H1 (cell line): ENCODE measurements around the gene VNN1. TPM values are rescaled to one million over a fixed set of nuclear protein-coding genes. Genes with fewer than 3 reads are reported as not detected.

Source experiments
- CTCF ChIA-PET: fragments of 300-600 bp; sonication (Branson Sonifier 250); formaldehyde crosslinking; loops from one replicate; lab custom pipeline; 2021; ENCODE audit not compliant: partially characterized antibody; lab: Charles Lee
- POLR2A ChIA-PET: fragments of 300-600 bp; sonication (Branson Sonifier 250); formaldehyde crosslinking; loops from one replicate; lab custom pipeline; 2021; ENCODE audit warnings: inconsistent platforms; ENCODE audit not compliant: partially characterized antibody; lab: Charles Lee
- DNase-seq, 2 experiments: peaks; one replicate each; pipeline versions ENCODE4 v3.0.0 to v3.0.0-alpha.2; 2010 to 2022; ENCODE audit warnings: low spot score in 2 of 2, low read depth in 1 of 2, mixed read lengths in 1 of 2
- FAIRE-seq: peaks from 2 replicates; lab custom pipeline; 2011; peaks lifted over from hg19 to GRCh38; lab: Jason Lieb, UNC
- H2AFZ ChIP-seq: 2 replicates; pipeline ENCODE4 v1.8.1; 2012; ENCODE audit warnings: low read length, inconsistent platforms
- H2AK5ac ChIP-seq: 2 replicates; pipeline ENCODE4 v1.6.1; 2013; ENCODE audit warnings: low read depth, low read length
- H2BK120ac ChIP-seq: replicated peaks from 2 replicates; pipeline ENCODE3; 2013; ENCODE audit warnings: low read depth, low read length, inconsistent platforms
- H2BK12ac ChIP-seq: 2 replicates; pipeline ENCODE4 v1.6.1; 2013; ENCODE audit warnings: low read depth, low read length
- H2BK15ac ChIP-seq: 2 replicates; pipeline ENCODE4 v1.6.1; 2013; ENCODE audit warnings: low read length
- H2BK20ac ChIP-seq: 2 replicates; pipeline ENCODE4 v1.6.1; 2013; ENCODE audit warnings: low read length
- H2BK5ac ChIP-seq: 2 replicates; pipeline ENCODE4 v1.6.1; 2013; ENCODE audit warnings: low read depth, low read length
- H3K14ac ChIP-seq: 2 replicates; pipeline ENCODE4 v1.6.1; 2013; ENCODE audit warnings: inconsistent platforms; ENCODE audit not compliant: insufficient read length
- H3K18ac ChIP-seq: 2 replicates; pipeline ENCODE4 v1.6.1; 2013; ENCODE audit warnings: low read length; ENCODE audit errors: extremely low read depth
- H3K23ac ChIP-seq: 2 replicates; pipeline ENCODE4 v1.6.1; 2013; ENCODE audit warnings: inconsistent platforms; ENCODE audit not compliant: insufficient read length
- H3K23me2 ChIP-seq: 2 replicates; pipeline ENCODE4 v1.6.1; 2013; ENCODE audit warnings: low read depth, low read length
- H3K27ac ChIP-seq: 2 replicates; pipeline ENCODE4 v1.6.1; 2011; ENCODE audit warnings: low read depth, low read length, inconsistent platforms
- H3K27me3 ChIP-seq, 4 experiments: replicated peaks in 1 of 4; 1 replicate in 1 of 4; 2 replicates in 3 of 4; pipeline versions ENCODE4 v1.6.1 to v1.8.1; 2011 to 2013; ENCODE audit warnings: low read length in 3 of 4, mild to moderate bottlenecking in 3 of 4, inconsistent platforms in 2 of 4, mixed read lengths in 2 of 4, moderate library complexity in 1 of 4; ENCODE audit not compliant: control insufficient read depth in 3 of 4, insufficient read depth in 3 of 4; ENCODE audit errors: extremely low read depth in 1 of 4
- H3K36me3 ChIP-seq, 4 experiments: 2 replicates each; pipeline versions ENCODE4 v1.6.1 to v1.8.1; 2011 to 2013; ENCODE audit warnings: mild to moderate bottlenecking in 4 of 4, low read length in 3 of 4, moderate library complexity in 2 of 4, control low read depth in 1 of 4, inconsistent platforms in 1 of 4; ENCODE audit not compliant: insufficient read depth in 4 of 4, control insufficient read depth in 2 of 4
- H3K4ac ChIP-seq: replicated peaks from 2 replicates; pipeline ENCODE3; 2013; ENCODE audit warnings: low read length, low read depth, mixed read lengths, inconsistent platforms; ENCODE audit not compliant: insufficient read length
- H3K4me1 ChIP-seq, 4 experiments: replicated peaks in 1 of 4; 1 replicate in 1 of 4; 2 replicates in 3 of 4; pipeline versions ENCODE4 v1.6.1 to v1.8.1; 2011 to 2013; ENCODE audit warnings: low read length in 3 of 4, inconsistent platforms in 2 of 4, mixed read lengths in 1 of 4; ENCODE audit not compliant: insufficient read depth in 4 of 4, control insufficient read depth in 3 of 4
- H3K4me2 ChIP-seq, 2 experiments: 2 replicates each; pipeline versions ENCODE4 v1.6.1 to v1.8.1; 2011 to 2013; ENCODE audit warnings: low read depth in 2 of 2, low read length in 2 of 2, control low read depth in 1 of 2, inconsistent platforms in 1 of 2, mild to moderate bottlenecking in 1 of 2; ENCODE audit not compliant: insufficient read depth in 1 of 2
- H3K4me3 ChIP-seq, 4 experiments: fragments of 200-600, 300-600 bp in 1 of 4; sonication (generic), shearing (Covaris generic), sonication (Bioruptor Twin) in 1 of 4; 2 replicates each; pipeline versions ENCODE4 v1.5.1 to v1.8.1; 2011 to 2016; ENCODE audit warnings: low read length in 4 of 4, low read depth in 3 of 4, control low read depth in 2 of 4, inconsistent platforms in 2 of 4, mild to moderate bottlenecking in 2 of 4, mixed read lengths in 1 of 4, moderate library complexity in 1 of 4; ENCODE audit not compliant: insufficient read depth in 2 of 4; ENCODE audit errors: extremely low read depth in 1 of 4
- H3K56ac ChIP-seq: replicated peaks from 2 replicates; pipeline ENCODE3; 2013; ENCODE audit warnings: low read depth, mild to moderate bottlenecking, mixed read lengths, low read length, inconsistent platforms; ENCODE audit not compliant: insufficient read length
- H3K79me1 ChIP-seq: 2 replicates; pipeline ENCODE4 v1.6.1; 2013; ENCODE audit warnings: low read depth, low read length, control low read depth
- H3K79me2 ChIP-seq, 2 experiments: 2 replicates each; pipeline versions ENCODE4 v1.6.1 to v1.8.1; 2012 to 2013; ENCODE audit warnings: low read length in 2 of 2, mild to moderate bottlenecking in 2 of 2, inconsistent platforms in 1 of 2; ENCODE audit not compliant: insufficient read depth in 2 of 2, control insufficient read depth in 1 of 2
- H3K9ac ChIP-seq, 4 experiments: replicated peaks in 1 of 4; 1 replicate in 1 of 4; 2 replicates in 3 of 4; pipeline versions ENCODE4 v1.6.1 to v1.8.1; 2011 to 2013; ENCODE audit warnings: low read depth in 3 of 4, low read length in 3 of 4, control low read depth in 2 of 4, mild to moderate bottlenecking in 2 of 4, moderate library complexity in 2 of 4, inconsistent platforms in 1 of 4; ENCODE audit errors: extremely low read depth in 1 of 4
- H3K9me3 ChIP-seq, 2 experiments: 2 replicates each; pipeline versions ENCODE4 v1.6.1 to v1.8.1; 2012 to 2013; ENCODE audit warnings: mild to moderate bottlenecking in 2 of 2, moderate library complexity in 2 of 2, control low read depth in 1 of 2, inconsistent platforms in 1 of 2, low read depth in 1 of 2, low read length in 1 of 2, mixed read lengths in 1 of 2; ENCODE audit not compliant: insufficient read depth in 2 of 2
- H4K20me1 ChIP-seq, 2 experiments: replicated peaks in 1 of 2; 2 replicates each; pipeline versions ENCODE3 to v1.8.1; 2011 to 2013; ENCODE audit warnings: inconsistent platforms in 2 of 2, low read length in 2 of 2, mild to moderate bottlenecking in 1 of 2; ENCODE audit not compliant: insufficient read depth in 2 of 2, control insufficient read depth in 1 of 2
- H4K5ac ChIP-seq: 2 replicates; pipeline ENCODE4 v1.6.1; 2013; ENCODE audit warnings: low read length, low read depth, mixed read lengths, inconsistent platforms; ENCODE audit not compliant: insufficient read length
- H4K8ac ChIP-seq: 2 replicates; pipeline ENCODE4 v1.8.0; 2013; ENCODE audit warnings: mild to moderate bottlenecking, moderate library complexity, low read length, inconsistent platforms; ENCODE audit not compliant: insufficient read depth; ENCODE audit errors: extremely low read depth
- H4K91ac ChIP-seq: replicated peaks from 2 replicates; pipeline ENCODE3; 2013; ENCODE audit warnings: low read length, mixed read lengths, inconsistent platforms; ENCODE audit not compliant: insufficient read length
- CEBPB ChIP-seq: IDR thresholded peaks from 2 replicates; pipeline ENCODE4 v1.6.1; 2012; ENCODE audit warnings: low read depth, low read length
- RBBP5 ChIP-seq: IDR thresholded peaks from 2 replicates; pipeline ENCODE4 v1.7.1; 2012; ENCODE audit warnings: low read depth, mild to moderate bottlenecking, inconsistent platforms, low read length, moderate library complexity, borderline replicate concordance
- RXRA ChIP-seq: IDR thresholded peaks from 2 replicates; pipeline ENCODE4 v1.6.1; 2011; ENCODE audit warnings: low read depth, mild to moderate bottlenecking, low read length, moderate library complexity; ENCODE audit not compliant: insufficient read depth
- SIN3A ChIP-seq, 2 experiments: IDR thresholded peaks in 1 of 2; conservative IDR thresholded peaks in 1 of 2; 2 replicates each; pipeline ENCODE4 v1.6.1; 2011 to 2012; ENCODE audit warnings: low read length in 2 of 2, improper control_type of control experiment in 1 of 2, low read depth in 1 of 2, mild to moderate bottlenecking in 1 of 2
- TAF7 ChIP-seq: optimal IDR thresholded peaks from 2 replicates; pipeline ENCODE3; 2011; ENCODE audit warnings: low read depth, mild to moderate bottlenecking, inconsistent platforms, low read length, moderate library complexity, borderline replicate concordance
- TEAD4 ChIP-seq: IDR thresholded peaks from 2 replicates; pipeline ENCODE4 v1.6.1; 2012; ENCODE audit warnings: low read depth, low read length, inconsistent platforms, mixed read lengths
- WGBS, 2 experiments: shearing (Covaris generic) in 1 of 2; methylation state at CpG; one replicate each; pipeline versions ENCODE4 v1.1.6 to v1.1.7; 2013 to 2015; ENCODE audit warnings: low lambda C conversion rate in 2 of 2, mixed read lengths in 2 of 2, inconsistent platforms in 1 of 2, low coverage in 1 of 2, missing lambda C conversion rate in 1 of 2; ENCODE audit not compliant: insufficient replicate concordance in 2 of 2, insufficient coverage in 1 of 2, insufficient read length in 1 of 2; ENCODE audit errors: extremely low coverage in 1 of 2, missing lambda C conversion rate in 1 of 2; 5-methylcytosine and 5-hydroxymethylcytosine counted together
- polyA plus RNA-seq, 7 experiments: library from polyadenylated mRNA; depleted of rRNA in 3 of 7; stranded (reverse) in 5 of 7; unstranded in 2 of 7; fragments of >200 nt in 5 of 7; fragments of 200-250 nt in 2 of 7; gene quantifications; 1 replicate in 5 of 7; 2 replicates in 1 of 7; 4 replicates in 1 of 7; pipeline versions ENCODE4 v1.2.1 to v1.2.3, GENCODE V29; 2011 to 2013; ENCODE audit warnings: missing spikeins in 2 of 7, mixed read lengths in 2 of 7
- total RNA-seq: library from RNA; stranded (reverse); fragmentation: NEBNext Ultra II Directional; extraction: Animal tissue kit (Norgen Biotek cat#: 25700); gene quantifications from 2 replicates; pipeline ENCODE4 v1.2.1, GENCODE V29; 2021
- TF ChIP-seq, protein P1 (sequence below): IDR thresholded peaks from 2 replicates; pipeline ENCODE4 v1.6.1; 2012; ENCODE audit warnings: low read length, inconsistent platforms

VNN1 gene
- total and polyA plus RNA-seq, 2 of the 8 experiments (the other 6 are each of a cell fraction or from before 2014, with no cell fraction given), result not detected

DNA sequence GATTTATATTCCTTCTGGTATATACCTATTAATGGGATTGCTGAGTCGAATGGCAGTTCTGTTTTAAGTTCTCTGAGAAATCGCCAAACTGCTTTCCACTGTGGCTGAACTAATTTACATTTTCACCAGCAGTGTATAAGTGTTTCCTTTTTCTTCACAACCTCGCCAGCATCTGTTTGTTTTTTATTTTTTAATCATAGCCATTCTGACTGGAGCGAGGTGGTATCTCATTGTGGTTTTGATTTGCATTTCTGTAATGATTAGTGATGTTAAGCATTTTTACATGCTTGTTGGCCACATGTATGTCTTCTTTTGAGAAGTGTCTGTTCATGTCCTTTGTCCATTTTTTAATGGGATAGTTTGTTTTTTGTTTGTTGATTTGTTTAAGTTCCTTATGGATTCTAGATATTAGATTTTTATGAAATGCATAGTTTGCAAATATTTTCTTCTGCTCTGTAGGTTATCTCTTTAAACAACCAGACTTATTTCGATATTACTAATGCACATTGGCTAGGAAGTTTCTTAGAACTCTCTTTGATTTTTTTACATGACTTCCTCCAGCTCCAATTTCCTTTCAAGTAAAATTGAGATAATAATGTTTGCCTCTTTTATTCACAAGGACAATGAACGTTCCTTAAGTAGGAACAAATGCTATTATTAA, 12.2 kb upstream of the VNN1 start:
- Histone ChIP-seq H2AFZ (no peak overlapping the region), H3K23ac (no peak overlapping the region), H2BK120ac (no peak overlapping the region), H4K91ac (no peak overlapping the region), H3K4ac (no peak overlapping the region), H4K8ac (no peak overlapping the region), H3K9ac (no peak overlapping the region), H3K79me2 (no peaks in the 10 kb centered on the region), H3K79me1 (no peaks in the 10 kb centered on the region), H2BK15ac (no peak overlapping the region), H3K27ac (no peak overlapping the region), H2BK12ac (no peak overlapping the region), H3K36me3 (no peaks in the 10 kb centered on the region), H3K56ac (no peak overlapping the region), H3K4me1 (no peaks in the 10 kb centered on the region), H3K14ac (no peak overlapping the region), H3K23me2 (no peaks in the 10 kb centered on the region), H4K20me1 (no peaks in the 10 kb centered on the region), H2BK5ac (no peak overlapping the region), H3K27me3 (no peaks in the 10 kb centered on the region), H3K4me3 (no peak overlapping the region), H3K4me2 (no peak overlapping the region), H2BK20ac (no peak overlapping the region), H2AK5ac (no peak overlapping the region), H3K18ac (no peak overlapping the region), H3K9me3 (no peaks in the 10 kb centered on the region), H4K5ac (no peak overlapping the region)
- 87% methylated on average over 6 of the region's 6 CpGs; no CpG with 5 or more reads in 1 of the 2 experiments for WGBS, 2 experiments
- ChIA-PET CTCF (no interaction called here), POLR2A (no interaction called here)
- DNase-seq (no peak), FAIRE-seq (no peak)
- TF ChIP-seq, protein P1, sequence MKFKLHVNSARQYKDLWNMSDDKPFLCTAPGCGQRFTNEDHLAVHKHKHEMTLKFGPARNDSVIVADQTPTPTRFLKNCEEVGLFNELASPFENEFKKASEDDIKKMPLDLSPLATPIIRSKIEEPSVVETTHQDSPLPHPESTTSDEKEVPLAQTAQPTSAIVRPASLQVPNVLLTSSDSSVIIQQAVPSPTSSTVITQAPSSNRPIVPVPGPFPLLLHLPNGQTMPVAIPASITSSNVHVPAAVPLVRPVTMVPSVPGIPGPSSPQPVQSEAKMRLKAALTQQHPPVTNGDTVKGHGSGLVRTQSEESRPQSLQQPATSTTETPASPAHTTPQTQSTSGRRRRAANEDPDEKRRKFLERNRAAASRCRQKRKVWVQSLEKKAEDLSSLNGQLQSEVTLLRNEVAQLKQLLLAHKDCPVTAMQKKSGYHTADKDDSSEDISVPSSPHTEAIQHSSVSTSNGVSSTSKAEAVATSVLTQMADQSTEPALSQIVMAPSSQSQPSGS, result no peak
- TF ChIP-seq RXRA (no peak), RBBP5 (no peak), TAF7 (no peak), SIN3A (conservative IDR thresholded peaks at IDR 0.05 in 1 of 2, IDR thresholded peaks at IDR 0.05 in 1 of 2; ENCODE audit: low read depth in 1 of 2, low read length in 2 of 2) (no peak), TEAD4 (no peak), CEBPB (no peak)
